ENCODE data around the gene ZNF316. TPM values are rescaled to one million over a fixed set of nuclear protein-coding genes. Genes with fewer than 3 reads are reported as not detected.

ZNF316 gene
- total RNA-seq, 1 experiment from 2014 or later = 22.2 TPM

DNA sequence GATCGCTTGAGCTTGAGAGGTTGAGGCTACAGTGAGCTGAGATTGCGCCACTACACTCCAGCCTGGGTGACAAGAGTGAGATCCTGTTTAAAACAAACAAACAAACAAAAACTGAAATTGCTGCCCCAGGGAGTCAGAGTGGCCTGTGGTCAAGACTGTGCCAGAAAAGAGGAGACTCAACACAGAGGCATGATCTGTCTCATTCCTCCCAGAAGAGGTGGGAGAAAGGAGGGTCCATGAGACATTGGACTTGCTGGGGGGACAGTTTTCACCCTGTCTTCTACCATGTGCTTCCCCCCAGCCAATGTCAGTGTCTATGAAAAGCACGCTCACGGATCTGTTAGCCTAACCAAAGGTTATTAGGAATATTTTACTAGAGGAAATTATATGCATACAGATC lies 18.5 kb upstream of the ZNF316 start:
- no peaks in the 10 kb centered on the region for H3K27me3 ChIP-seq (ENCODE audit: insufficient read depth, low read length)

More for the DNA sequence above, 18.5 kb upstream of the ZNF316 start:
- Histone ChIP-seq H3K79me1 (ENCODE audit: insufficient read depth, low read depth, low read length, poor library complexity, severe bottlenecking) (no peaks in the 10 kb centered on the region), H2BK12ac (ENCODE audit: insufficient read length, low read depth, low read length) (no peak overlapping the region), H3K4me2 (ENCODE audit: insufficient read depth, insufficient read length, low read length) (no peak overlapping the region), H4K8ac (replicated peaks; ENCODE audit: insufficient read length, low read depth, low read length) (no peak overlapping the region), H3K9ac (ENCODE audit: extremely low read depth, insufficient read length, low read length) (no peak overlapping the region), H3T11ph (ENCODE audit: low read length) (no peak overlapping the region), H3K9me3 (ENCODE audit: control insufficient read depth, low read depth, low read length) (no peaks in the 10 kb centered on the region), H2AFZ (ENCODE audit: low read length) (no peak overlapping the region), H2BK5ac (ENCODE audit: insufficient read length, low read length) (no peak overlapping the region), H3K79me2 (ENCODE audit: insufficient read depth, low read length) (no peaks in the 10 kb centered on the region), H4K20me1 (ENCODE audit: control insufficient read depth, insufficient read depth, insufficient read length) (no peaks in the 10 kb centered on the region), H3K27ac (ENCODE audit: insufficient read length, low read depth, low read length) (no peak overlapping the region), H2AK5ac (ENCODE audit: insufficient read length, low read length) (no peak overlapping the region), H3K18ac (ENCODE audit: insufficient read length, low read depth, low read length) (no peak overlapping the region), H3K23ac (ENCODE audit: insufficient read length, low read depth, low read length) (no peak overlapping the region), H4K91ac (ENCODE audit: insufficient read length, low read depth, low read length) (no peak overlapping the region), H3K4ac (ENCODE audit: low read depth, low read length) (no peak overlapping the region), H2BK15ac (ENCODE audit: low read depth, low read length) (no peak overlapping the region), H3K4me1 (ENCODE audit: insufficient read depth, low read length) (peaks cover 4% of the 10 kb centered on the region), H4K5ac (ENCODE audit: insufficient read length, low read depth, low read length) (no peak overlapping the region), H3K56ac (ENCODE audit: insufficient read length, low read depth, low read length) (no peak overlapping the region), H2BK120ac (ENCODE audit: low read depth, low read length, poor library complexity, severe bottlenecking) (no peak overlapping the region), H3K14ac (ENCODE audit: insufficient read depth, low read length) (no peak overlapping the region), H3K23me2 (ENCODE audit: insufficient read length, low read depth, low read length, poor library complexity, severe bottlenecking) (peaks cover 11% of the 10 kb centered on the region), H2BK20ac (ENCODE audit: low read depth, low read length, poor library complexity, severe bottlenecking) (no peak overlapping the region)
- H3K36me3 Mint-ChIP-seq (ENCODE audit: insufficient read depth in 1 of 3, low read depth in 3 of 3) = peaks cover 14 to 34% (median 32%) of the 10 kb centered on the region in 3 experiments
- no peak overlapping the region for H3K27ac Mint-ChIP-seq
- H3K4me1 Mint-ChIP-seq = peaks cover 6 to 11% of the 10 kb centered on the region in 2 experiments
- H3K4me3 Mint-ChIP-seq = no peak overlapping the region
- DNase-seq = no peak
- TF ChIP-seq, protein P1, sequence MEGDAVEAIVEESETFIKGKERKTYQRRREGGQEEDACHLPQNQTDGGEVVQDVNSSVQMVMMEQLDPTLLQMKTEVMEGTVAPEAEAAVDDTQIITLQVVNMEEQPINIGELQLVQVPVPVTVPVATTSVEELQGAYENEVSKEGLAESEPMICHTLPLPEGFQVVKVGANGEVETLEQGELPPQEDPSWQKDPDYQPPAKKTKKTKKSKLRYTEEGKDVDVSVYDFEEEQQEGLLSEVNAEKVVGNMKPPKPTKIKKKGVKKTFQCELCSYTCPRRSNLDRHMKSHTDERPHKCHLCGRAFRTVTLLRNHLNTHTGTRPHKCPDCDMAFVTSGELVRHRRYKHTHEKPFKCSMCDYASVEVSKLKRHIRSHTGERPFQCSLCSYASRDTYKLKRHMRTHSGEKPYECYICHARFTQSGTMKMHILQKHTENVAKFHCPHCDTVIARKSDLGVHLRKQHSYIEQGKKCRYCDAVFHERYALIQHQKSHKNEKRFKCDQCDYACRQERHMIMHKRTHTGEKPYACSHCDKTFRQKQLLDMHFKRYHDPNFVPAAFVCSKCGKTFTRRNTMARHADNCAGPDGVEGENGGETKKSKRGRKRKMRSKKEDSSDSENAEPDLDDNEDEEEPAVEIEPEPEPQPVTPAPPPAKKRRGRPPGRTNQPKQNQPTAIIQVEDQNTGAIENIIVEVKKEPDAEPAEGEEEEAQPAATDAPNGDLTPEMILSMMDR (conservative IDR thresholded peaks at IDR 0.05) = no peak
- no CpG with 5 or more reads among the region's 4 CpGs for WGBS (ENCODE audit: extremely low coverage, insufficient read length, low lambda C conversion rate)
- no peaks in the 10 kb centered on the region for H3K27me3 Mint-ChIP-seq (ENCODE audit: low read depth)
- H3K9me3 Mint-ChIP-seq = no peaks in the 10 kb centered on the region; a peak in 1 of 5 replicates
